Parathyroid adenoma (tissue), 2 donors: ENCODE measurements around the gene ANKRD40CL.

Source experiments
- H2AFZ ChIP-seq: fragments of 300-600 bp; sonication (generic); one replicate; pipeline ENCODE4 v1.7.0; 2017; ENCODE audit warnings: antibody characterized with exemption, mild to moderate bottlenecking
- H3K27ac ChIP-seq: fragments of 300-600 bp; sonication (generic); one replicate; pipeline ENCODE4 v1.7.0; 2017
- H3K27me3 ChIP-seq: fragments of 300-600 bp; sonication (generic); one replicate; pipeline ENCODE4 v1.7.0; 2017; ENCODE audit warnings: low read length; ENCODE audit not compliant: control insufficient read depth, insufficient read depth
- H3K36me3 ChIP-seq: fragments of 300-600 bp; sonication (generic); one replicate; pipeline ENCODE4 v1.7.0; 2017; ENCODE audit warnings: low read length; ENCODE audit not compliant: control insufficient read depth, insufficient read depth
- H3K4me1 ChIP-seq: fragments of 300-600 bp; sonication (generic); one replicate; pipeline ENCODE4 v1.7.0; 2017; ENCODE audit warnings: control low read depth
- H3K4me2 ChIP-seq: fragments of 300-600 bp; sonication (generic); one replicate; pipeline ENCODE4 v1.7.0; 2017; ENCODE audit warnings: low read length
- H3K4me3 ChIP-seq: fragments of 300-600 bp; sonication (generic); one replicate; pipeline ENCODE4 v1.7.0; 2017; ENCODE audit warnings: low read depth, low read length
- H3K79me2 ChIP-seq: fragments of 300-600 bp; sonication (generic); one replicate; pipeline ENCODE4 v1.7.0; 2017; ENCODE audit warnings: control low read depth
- H3K9ac ChIP-seq: fragments of 300-600 bp; sonication (generic); one replicate; pipeline ENCODE4 v1.7.0; 2017; ENCODE audit warnings: mild to moderate bottlenecking
- H3K9me3 ChIP-seq: fragments of 300-600 bp; sonication (generic); one replicate; pipeline ENCODE4 v1.7.0; 2017; ENCODE audit warnings: low read length; ENCODE audit not compliant: control insufficient read depth
- CTCF ChIP-seq: fragments of 300-600 bp; sonication (generic); IDR thresholded peaks from one replicate; pipeline ENCODE4 v1.7.0; 2017; ENCODE audit warnings: antibody characterized with exemption, mild to moderate bottlenecking
- donor health status: primary hyperparathyroidism.

Gene ANKRD40CL

DNA sequence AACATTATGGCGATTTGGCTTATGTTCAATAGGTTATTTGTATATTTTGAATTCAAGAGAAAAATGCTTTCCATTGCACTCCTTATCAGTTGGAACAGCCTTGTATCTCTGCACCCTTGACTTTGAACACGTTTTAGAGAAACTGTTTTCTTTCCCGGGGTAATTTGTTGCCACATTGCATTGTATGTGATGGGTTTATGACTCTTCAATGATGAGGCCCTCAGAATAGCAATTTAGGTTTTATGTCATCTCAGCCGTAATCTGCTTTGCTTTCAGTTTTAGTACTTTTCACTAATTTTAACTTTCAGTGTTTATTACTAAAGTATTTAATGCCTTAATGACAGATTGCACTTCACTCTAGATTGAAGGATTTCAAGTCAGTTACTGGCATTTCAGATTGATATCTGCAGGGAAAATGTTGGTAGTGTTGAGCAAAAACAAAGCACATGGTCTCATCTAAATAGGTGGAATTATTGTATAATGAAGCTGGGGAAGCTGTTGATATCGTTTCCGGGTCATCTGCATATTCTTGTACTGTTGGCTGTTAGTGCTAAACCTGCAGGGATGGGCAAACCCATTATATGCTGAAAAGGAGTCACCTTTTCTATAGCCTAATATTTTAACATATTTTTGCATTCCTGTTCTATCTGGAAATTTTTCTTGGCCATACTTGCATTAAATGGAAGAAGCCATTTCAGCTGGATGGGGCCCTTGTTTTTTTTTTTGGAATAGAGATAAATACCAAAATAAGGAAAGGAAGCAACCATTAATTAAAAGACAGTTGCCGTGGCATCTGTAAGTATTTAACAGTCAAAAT is 45.9 kb downstream of the ANKRD40CL start:
- H3K36me3 ChIP-seq: no peaks in the 10 kb centered on the region
- no peak overlapping the region for H2AFZ ChIP-seq
- H3K4me3 ChIP-seq: peak overlapping the region; percentile 96
- H3K4me1 ChIP-seq: peaks cover 9% of the 10 kb centered on the region
- TF ChIP-seq CTCF: no peak
- H3K79me2 ChIP-seq: peaks cover 55% of the 10 kb centered on the region
- no peaks in the 10 kb centered on the region for H3K27me3 ChIP-seq
- H3K9me3 ChIP-seq: no peaks in the 10 kb centered on the region
- H3K4me2 ChIP-seq: peak overlapping the region; percentile 82
- no peak overlapping the region for H3K27ac ChIP-seq
- no peak overlapping the region for H3K9ac ChIP-seq

- H3K4me1 ChIP-seq: peaks cover 9% of the 10 kb centered on the region
- peak overlapping the region; percentile 96 for H3K4me3 ChIP-seq
- H3K27me3 ChIP-seq: no peaks in the 10 kb centered on the region
- H3K9me3 ChIP-seq: no peaks in the 10 kb centered on the region
- H3K36me3 ChIP-seq: no peaks in the 10 kb centered on the region
- peak overlapping the region; percentile 98 for H3K9ac ChIP-seq
- H3K27ac ChIP-seq: peak overlapping the region; percentile 89
- peaks cover 44% of the 10 kb centered on the region for H3K79me2 ChIP-seq
- no peak for TF ChIP-seq CTCF
- H2AFZ ChIP-seq: peak overlapping the region; percentile 83
- H3K4me2 ChIP-seq: peak overlapping the region; percentile 82
Measured at GRCh38 chr17:50719924-50720794, 47.2 kb downstream of the ANKRD40CL start.

DNA sequence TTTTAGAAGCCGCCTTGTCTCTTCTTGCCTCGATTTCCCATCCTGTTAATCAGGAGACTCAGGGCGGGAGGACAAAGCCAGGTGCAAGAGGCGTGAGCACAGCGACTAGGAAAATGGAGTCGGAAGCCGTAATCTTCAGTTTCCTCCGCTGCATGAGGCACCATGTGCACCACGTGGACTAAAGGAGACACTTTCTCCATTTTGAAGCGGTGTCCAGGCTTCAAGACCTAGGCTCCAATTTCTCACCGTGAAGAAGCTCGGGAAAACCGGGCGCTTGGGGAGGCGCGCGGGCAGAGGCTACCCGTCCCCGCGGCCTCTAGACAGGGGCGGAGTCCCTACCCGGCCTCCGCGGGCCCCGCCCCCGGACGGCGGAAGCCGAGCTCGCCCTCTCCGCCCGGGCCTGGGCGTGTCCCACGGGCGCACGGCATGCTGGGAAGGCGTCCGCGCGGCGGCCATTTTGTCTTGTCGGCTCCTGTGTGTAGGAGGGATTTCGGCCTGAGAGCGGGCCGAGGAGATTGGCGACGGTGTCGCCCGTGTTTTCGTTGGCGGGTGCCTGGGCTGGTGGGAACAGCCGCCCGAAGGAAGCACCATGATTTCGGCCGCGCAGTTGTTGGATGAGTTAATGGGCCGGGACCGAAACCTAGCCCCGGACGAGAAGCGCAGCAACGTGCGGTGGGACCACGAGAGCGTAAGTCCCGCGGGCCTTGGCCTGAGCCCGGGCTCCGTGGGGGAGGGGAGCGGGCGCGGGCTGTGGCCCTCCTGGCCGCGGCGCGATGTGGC is 48.0 kb downstream of the ANKRD40CL start, which contains the start of gene LUC7L3:
TSS of gene LUC7L3 (plus strand) at position 460 of the 780 bp plus-strand sequence. CDS start at position 590, 130 bp downstream.
- peak; percentile 10 for TF ChIP-seq CTCF
- H3K27ac ChIP-seq: peak within 1 kb of the TSS; percentile 89
- H3K27me3 ChIP-seq: no peaks in the 10 kb centered on the region
- no peaks in the 10 kb centered on the region for H3K36me3 ChIP-seq
- peaks cover 9% of the 10 kb centered on the region for H3K4me1 ChIP-seq
- peak within 1 kb of the TSS; percentile 98 for H3K9ac ChIP-seq
- H3K4me2 ChIP-seq: peak within 1 kb of the TSS; percentile 82
- no peaks in the 10 kb centered on the region for H3K9me3 ChIP-seq
- H2AFZ ChIP-seq: peak within 1 kb of the TSS; percentile 83
- H3K4me3 ChIP-seq: peak within 1 kb of the TSS; percentile 96
- peaks cover 37% of the 10 kb centered on the region for H3K79me2 ChIP-seq

DNA sequence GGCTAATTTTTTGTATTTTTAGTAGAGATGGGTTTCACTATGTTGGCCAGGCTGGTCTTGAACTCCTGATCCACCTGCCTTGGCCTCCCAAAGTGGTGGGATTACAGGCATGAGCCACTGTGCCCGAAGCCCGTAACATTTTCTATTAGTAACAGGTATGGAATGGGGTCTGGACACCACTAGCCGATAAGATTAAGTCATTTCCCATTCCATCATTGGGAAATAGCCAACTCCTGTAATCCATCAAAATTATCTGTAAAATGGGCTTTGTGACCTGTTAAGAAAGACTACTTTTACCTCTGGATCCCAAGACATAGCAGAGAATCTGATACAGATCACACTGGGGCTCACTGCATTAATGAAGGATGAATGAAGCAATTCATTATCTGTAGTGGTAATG is 51.8 kb downstream of the ANKRD40CL start:
- Histone ChIP-seq H3K27me3 (no peaks in the 10 kb centered on the region), H3K4me2 (no peak overlapping the region), H3K4me3 (no peak overlapping the region), H3K9ac (no peak overlapping the region), H3K79me2 (peaks cover 8% of the 10 kb centered on the region), H3K36me3 (no peaks in the 10 kb centered on the region), H3K27ac (no peak overlapping the region), H3K9me3 (no peaks in the 10 kb centered on the region), H2AFZ (no peak overlapping the region), H3K4me1 (no peaks in the 10 kb centered on the region)
- no peak for TF ChIP-seq CTCF
